Epidermal melanocyte (primary cell): ENCODE data around the gene CCR6.
"Not testable (repeated sequence)": the region's sequence is repeated elsewhere in the genome, so short reads cannot be mapped to it uniquely, and the experiment has no call there.

Source experiments
- DNase-seq: peaks from one replicate; pipeline ENCODE4 v3.0.0; 2011; ENCODE audit warnings: low spot score; ENCODE audit not compliant: insufficient read length

The CCR6 gene

GRCh38 chr6:167168296-167168695 is 45.4 kb downstream of the CCR6 start:
- DNase-seq = not testable (repeated sequence)

DNA sequence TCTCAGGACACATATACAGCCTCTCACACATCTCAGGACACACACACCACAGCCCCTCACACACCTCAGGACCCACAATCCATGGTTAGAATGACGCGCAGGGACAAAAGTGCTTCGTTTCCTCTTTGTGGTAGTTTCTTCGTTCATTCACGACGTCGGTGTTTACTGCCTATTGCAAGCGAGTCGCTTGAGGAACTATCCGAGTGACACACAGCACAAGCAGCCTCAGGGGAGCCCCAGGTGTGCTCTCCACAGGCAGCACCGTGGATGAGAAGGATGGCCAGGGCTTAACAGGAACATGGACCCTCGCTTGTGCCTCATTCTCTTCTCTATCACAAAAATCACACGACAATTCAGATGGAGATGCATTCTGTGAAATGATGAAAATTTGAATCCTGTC is 47.0 kb downstream of the CCR6 start:
- not testable (repeated sequence) for DNase-seq

- DNase-seq = not testable (repeated sequence)
Observed at GRCh38 chr6:167171300-167171699, 48.4 kb downstream of the CCR6 start.

- DNase-seq = not testable (repeated sequence)
Observed at GRCh38 chr6:167172011-167172410, 49.1 kb downstream of the CCR6 start.

GRCh38 chr6:167177271-167177670 is 54.4 kb downstream of the CCR6 start:
- not testable (repeated sequence) for DNase-seq

GRCh38 chr6:167178896-167179655 is 56.2 kb downstream of the CCR6 start:
- DNase-seq = not testable (repeated sequence)

GRCh38 chr6:167180086-167180485 is 57.2 kb downstream of the CCR6 start:
- not testable (repeated sequence) for DNase-seq

- not testable (repeated sequence) for DNase-seq
Observed at GRCh38 chr6:167181351-167181750, 58.5 kb downstream of the CCR6 start.

GRCh38 chr6:167182913-167183314 is 60.0 kb downstream of the CCR6 start:
- not testable (repeated sequence) for DNase-seq

- DNase-seq = not testable (repeated sequence)
Observed at GRCh38 chr6:167185101-167185500, 62.2 kb downstream of the CCR6 start.

DNA sequence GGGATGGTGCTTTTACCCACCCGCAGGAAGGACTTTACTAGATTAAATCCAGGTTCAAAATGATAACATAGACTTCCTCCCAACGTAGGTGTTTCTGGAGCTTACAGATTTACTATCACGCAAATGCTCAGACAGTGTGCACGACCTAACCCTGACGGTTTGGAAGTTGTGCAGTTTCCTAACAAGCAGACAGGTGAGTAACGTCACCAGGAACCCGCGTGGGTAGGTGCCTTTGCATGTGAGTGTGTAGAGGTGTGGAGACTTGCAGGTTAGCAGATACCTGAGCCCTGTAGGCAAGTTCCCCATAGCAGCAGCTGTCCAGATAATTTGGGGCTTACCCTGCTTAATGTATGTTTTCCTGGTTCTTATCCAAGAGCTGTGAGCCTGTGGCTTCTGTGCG is 64.4 kb downstream of the CCR6 start:
- not testable (repeated sequence) for DNase-seq
